ENCODE measurements around the gene DDX47. TPM values are rescaled to one million over a fixed set of nuclear protein-coding genes. Genes with fewer than 3 reads are reported as not detected.
A peak's percentile ranks its signal among the peaks of the same experiment; 100 is the strongest.

Gene DDX47
- total RNA-seq, 2 experiments from 2014 or later: 56.3 to 60.8 TPM

DNA sequence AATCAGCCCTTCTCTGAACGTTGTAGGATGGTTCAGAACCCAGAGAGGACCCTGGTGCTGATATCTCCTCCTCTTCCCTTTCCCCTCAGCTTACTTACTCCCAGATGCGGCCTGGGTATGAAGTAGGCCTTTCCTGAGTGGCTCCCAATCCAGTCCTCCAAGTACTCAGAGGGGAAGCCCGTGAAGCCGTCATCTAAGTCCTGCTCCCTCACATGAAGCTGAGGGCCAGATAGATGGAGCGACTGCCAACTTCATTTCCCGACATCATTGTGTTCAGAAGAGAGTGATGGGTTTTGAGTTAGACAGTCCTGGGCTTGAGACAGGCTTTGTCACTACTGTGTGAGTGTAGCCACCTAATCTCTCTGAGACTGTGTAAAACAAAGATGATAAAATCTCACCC lies 25.0 kb upstream of the DDX47 start:
- H3K27me3 Mint-ChIP-seq: no peaks in the 10 kb centered on the region
- no peaks in the 10 kb centered on the region for H3K9me3 Mint-ChIP-seq
- peak overlapping the region; percentile 82 for H3K4me3 Mint-ChIP-seq
- H3K27ac Mint-ChIP-seq: peak overlapping the region; percentile 28
- no peak for DNase-seq
- no peak for ATAC-seq (ENCODE audit: low read depth)
- peaks cover 33% of the 10 kb centered on the region for H3K4me1 Mint-ChIP-seq
- POLR2A ChIA-PET: interaction anchor here (1.1 to 3.6 kb wide), 5 partner anchors 15 to 62 kb away, joined by 3 to 24 read pairs (median 10); partner anchors contain the start of gene DDX47
- H3K36me3 Mint-ChIP-seq: no peaks in the 10 kb centered on the region

DNA sequence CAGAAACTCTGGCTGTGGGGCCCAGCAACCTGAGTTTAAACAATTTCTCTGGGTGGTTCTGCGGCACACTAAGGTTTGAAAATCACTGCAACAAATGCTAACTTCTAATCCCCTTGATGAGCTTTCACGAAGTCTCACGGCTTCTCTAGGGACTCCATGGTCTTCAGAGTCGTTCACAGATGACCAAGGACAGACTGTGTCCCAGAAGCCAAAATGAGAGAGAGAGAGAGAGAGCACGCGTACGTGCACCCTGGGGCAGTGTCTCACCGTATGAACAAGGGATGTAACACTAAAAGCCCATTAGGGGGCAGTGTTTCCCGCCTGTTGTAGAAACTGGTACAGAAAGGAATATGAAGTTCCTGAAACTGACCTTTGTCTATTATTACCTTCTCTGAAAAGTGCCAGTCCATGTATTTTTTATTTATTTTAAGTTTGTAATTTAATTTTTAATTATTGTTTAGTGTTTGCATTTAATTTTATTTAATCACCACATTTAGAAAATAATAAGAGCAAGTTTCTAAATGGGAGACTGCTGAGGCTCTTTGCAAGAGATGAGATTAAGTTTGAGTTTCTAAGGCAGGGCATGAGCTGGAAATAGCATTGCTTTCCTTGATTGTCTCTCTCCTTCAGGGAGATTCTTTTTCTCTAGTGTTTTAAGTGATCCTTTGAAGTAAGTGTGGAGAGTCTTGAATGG lies 24.3 kb upstream of the DDX47 start:
- Mint-ChIP-seq H3K9me3 (no peaks in the 10 kb centered on the region), H3K36me3 (no peaks in the 10 kb centered on the region), H3K27me3 (no peaks in the 10 kb centered on the region), H3K4me3 (peak overlapping the region; percentile 82), H3K27ac (peak overlapping the region; percentile 74), H3K4me1 (peaks cover 33% of the 10 kb centered on the region)
- ATAC-seq (ENCODE audit: low read depth) (peak; percentile 64), DNase-seq (no peak)
- POLR2A ChIA-PET: interaction anchor here (1.4 to 3.6 kb wide), 4 partner anchors 15 to 58 kb away, joined by 3 to 24 read pairs (median 14); partner anchors contain the start of gene DDX47

DNA sequence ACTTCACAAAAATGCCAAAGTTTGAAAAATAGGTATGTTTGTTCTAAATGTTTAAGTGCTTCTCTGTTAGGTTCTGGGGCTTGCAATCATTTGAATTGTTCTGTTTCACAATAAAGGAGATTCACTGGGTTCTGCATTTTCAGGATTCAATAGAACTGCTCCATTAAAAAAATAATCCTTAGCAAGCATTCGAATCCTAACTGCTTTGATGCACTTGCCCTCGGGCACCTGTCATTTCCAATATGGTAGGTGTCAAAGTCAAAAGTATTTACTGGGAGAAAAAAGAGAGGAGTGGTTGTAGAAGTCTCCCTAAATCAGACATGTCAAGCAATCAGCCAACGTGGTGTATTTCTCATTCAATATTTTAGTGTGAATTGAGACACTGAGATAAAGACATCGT lies 22.2 kb upstream of the DDX47 start:
- POLR2A ChIA-PET: no interaction called here
- DNase-seq: no peak
- no peaks in the 10 kb centered on the region for H3K36me3 Mint-ChIP-seq
- no peaks in the 10 kb centered on the region for H3K9me3 Mint-ChIP-seq
- H3K4me1 Mint-ChIP-seq: peaks cover 18% of the 10 kb centered on the region
- no peak overlapping the region for H3K27ac Mint-ChIP-seq
- H3K4me3 Mint-ChIP-seq: no peak overlapping the region
- ATAC-seq (ENCODE audit: low read depth): no peak
- H3K27me3 Mint-ChIP-seq: no peaks in the 10 kb centered on the region

DNA sequence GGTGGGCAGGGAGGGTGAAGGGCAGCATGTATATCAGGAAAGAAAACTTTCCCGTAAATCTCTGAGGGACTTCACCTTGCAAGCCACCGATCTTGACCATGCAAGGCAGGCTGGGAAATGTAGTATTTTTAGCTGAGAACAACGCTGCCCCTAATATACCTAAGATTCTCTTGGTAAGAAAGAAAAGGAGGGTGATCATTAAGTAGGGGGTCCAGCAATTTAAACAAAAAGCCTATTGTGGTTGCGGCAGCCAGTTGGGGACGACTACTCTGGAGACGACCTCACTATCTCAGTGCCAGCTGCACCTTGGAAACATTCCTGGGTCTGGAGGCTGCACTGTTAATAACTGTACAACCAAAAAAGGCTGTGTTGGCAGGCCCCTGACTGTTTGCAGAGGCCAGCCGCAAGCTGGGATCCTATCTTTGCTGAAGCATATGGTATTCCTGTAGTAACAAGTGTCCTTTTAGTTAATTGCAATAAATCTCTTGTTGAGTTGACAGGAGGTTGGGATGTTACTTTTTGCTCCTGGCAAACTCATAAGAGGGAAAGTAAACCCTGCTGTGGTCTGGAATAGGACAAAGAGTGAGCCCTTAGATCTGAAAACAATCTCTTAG lies 21.3 kb upstream of the DDX47 start:
- H3K27ac Mint-ChIP-seq: no peak overlapping the region
- POLR2A ChIA-PET: interaction anchor here (2.2 kb wide), 1 partner anchor 11 kb away, joined by 8 read pairs; no protein-coding TSS in a partner anchor

DNA sequence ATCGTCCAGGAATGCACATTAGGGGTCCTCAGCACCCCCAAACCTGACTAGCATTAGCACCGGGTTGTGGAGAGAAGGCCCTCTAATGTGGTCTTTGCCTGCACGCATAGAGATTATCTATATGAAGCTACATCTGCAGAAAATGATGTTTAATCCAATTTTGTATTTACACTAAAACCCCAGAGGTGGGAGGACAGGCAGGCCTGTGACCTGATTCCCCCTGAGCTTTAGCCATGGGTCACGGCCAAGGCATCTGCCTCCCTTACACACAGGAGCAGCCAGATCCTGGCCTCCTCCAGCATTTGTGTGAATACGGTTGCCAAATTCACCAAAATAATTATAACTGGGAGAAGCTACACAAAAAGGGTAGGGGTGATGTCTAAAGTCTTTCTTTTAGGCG lies 20.7 kb upstream of the DDX47 start:
- peaks cover 2% of the 10 kb centered on the region for H3K36me3 Mint-ChIP-seq
- H3K4me3 Mint-ChIP-seq: no peak overlapping the region
- POLR2A ChIA-PET: interaction anchor here (0.9 to 2.2 kb wide), 2 partner anchors 11 to 13 kb away, joined by 3 to 8 read pairs; no protein-coding TSS in a partner anchor
- DNase-seq: no peak
- ATAC-seq (ENCODE audit: low read depth): no peak
- H3K27ac Mint-ChIP-seq: no peak overlapping the region
- peaks cover 14% of the 10 kb centered on the region for H3K4me1 Mint-ChIP-seq
- no peaks in the 10 kb centered on the region for H3K9me3 Mint-ChIP-seq
- H3K27me3 Mint-ChIP-seq: no peaks in the 10 kb centered on the region

More for the DNA sequence above, 21.3 kb upstream of the DDX47 start:
- no peaks in the 10 kb centered on the region for H3K27me3 Mint-ChIP-seq
- H3K9me3 Mint-ChIP-seq: no peaks in the 10 kb centered on the region
- no peaks in the 10 kb centered on the region for H3K36me3 Mint-ChIP-seq
- H3K4me3 Mint-ChIP-seq: no peak overlapping the region
- no peak for DNase-seq
- peaks cover 16% of the 10 kb centered on the region for H3K4me1 Mint-ChIP-seq
- ATAC-seq (ENCODE audit: low read depth): no peak

DNA sequence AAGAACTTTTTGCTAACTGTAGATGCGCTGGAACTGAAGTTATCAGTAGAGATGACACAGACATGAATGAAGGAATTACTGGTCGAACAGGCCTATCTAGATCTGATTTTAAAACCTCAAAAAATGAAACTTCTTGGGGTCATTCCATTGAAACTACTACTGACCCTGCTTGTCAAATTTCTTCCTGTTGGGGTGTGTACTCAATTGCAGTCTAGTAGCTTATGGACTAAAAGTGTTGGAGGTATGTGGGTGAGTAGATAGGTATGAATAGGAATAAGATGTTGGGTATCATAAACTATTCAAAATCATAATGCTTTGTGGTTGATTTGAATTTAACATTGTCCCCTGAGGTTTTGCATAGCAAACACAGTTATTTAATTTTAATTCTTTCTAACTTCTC lies 18.5 kb upstream of the DDX47 start:
- Mint-ChIP-seq H3K27me3 (peaks cover 3% of the 10 kb centered on the region), H3K4me1 (peaks cover 12% of the 10 kb centered on the region), H3K4me3 (no peak overlapping the region)

DNA sequence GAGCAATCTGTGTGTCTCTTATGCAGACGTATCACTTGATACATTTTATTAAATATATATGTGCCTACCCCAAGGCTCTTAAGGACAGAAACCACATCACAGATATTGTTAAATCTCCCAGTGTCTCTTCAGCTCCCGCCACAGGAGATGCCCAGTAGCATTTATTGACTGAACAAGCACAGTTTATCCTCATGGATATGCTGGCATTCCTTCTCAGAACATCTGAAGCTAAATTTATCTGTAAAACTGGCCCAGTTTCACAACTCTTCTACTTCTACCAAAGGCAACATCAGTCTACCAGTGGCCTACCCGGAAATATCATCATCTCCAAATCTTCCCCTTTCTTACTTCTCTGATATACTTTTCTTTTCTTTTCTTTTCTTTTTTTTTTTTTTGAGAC lies 17.0 kb upstream of the DDX47 start:
- H3K27me3 Mint-ChIP-seq: peaks cover 3% of the 10 kb centered on the region
- DNase-seq: no peak
- H3K36me3 Mint-ChIP-seq: peaks cover 12% of the 10 kb centered on the region
- no peak overlapping the region for H3K4me3 Mint-ChIP-seq
- POLR2A ChIA-PET: no interaction called here
- H3K4me1 Mint-ChIP-seq: peaks cover 16% of the 10 kb centered on the region
- H3K27ac Mint-ChIP-seq: no peak overlapping the region
- no peak for ATAC-seq (ENCODE audit: low read depth)
- H3K9me3 Mint-ChIP-seq: peaks cover 5% of the 10 kb centered on the region

More for the DNA sequence above, 18.5 kb upstream of the DDX47 start:
- ATAC-seq (ENCODE audit: low read depth) (no peak), DNase-seq (no peak)
- Mint-ChIP-seq H3K9me3 (peaks cover 3% of the 10 kb centered on the region), H3K36me3 (peaks cover 11% of the 10 kb centered on the region), H3K27ac (no peak overlapping the region)
- POLR2A ChIA-PET: interaction anchor here (1.0 kb wide), 1 partner anchor 12 kb away, joined by 4 read pairs; no protein-coding TSS in a partner anchor

DNA sequence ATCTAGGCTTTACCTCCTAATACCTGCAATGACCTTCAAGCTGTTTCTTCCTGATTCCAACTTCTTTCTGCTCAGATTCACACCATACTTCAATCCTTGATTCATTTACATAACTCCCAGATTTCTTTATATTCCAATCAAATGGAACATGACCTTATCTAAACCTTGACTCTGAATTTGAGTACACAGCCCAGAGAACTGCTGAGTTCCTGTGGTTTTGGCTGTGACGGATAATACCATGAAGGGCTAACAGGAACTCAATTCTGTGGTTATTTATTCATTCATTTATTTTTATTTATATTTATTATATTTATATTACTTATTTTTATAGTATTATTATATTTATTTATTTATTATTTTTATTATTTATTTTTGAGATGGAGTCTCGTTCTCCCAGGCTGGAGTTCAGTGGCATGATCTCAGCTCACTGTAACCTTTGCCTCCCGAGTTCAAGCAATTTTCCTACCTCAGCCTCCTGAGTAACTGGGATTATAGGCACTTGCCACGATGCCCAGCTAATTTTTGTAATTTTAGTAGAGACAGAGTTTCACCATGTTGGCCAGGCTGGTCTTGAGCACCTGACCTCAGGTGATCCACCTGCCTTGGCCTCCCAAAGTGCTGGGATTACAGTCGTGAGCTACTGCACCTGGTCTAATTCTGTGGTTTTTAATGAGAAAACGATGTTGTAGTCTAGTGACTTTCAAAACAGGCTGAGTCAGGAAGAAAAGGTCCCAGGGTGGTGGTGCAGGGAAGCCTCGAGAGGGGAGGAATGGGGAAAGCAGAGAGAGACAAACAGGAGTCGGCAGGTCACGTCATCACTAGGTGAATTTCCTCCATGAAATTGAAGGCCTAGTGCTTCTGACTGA lies 16.0 kb upstream of the DDX47 start:
- Mint-ChIP-seq H3K27me3 (peaks cover 3% of the 10 kb centered on the region), H3K27ac (peak overlapping the region; percentile 37)

DNA sequence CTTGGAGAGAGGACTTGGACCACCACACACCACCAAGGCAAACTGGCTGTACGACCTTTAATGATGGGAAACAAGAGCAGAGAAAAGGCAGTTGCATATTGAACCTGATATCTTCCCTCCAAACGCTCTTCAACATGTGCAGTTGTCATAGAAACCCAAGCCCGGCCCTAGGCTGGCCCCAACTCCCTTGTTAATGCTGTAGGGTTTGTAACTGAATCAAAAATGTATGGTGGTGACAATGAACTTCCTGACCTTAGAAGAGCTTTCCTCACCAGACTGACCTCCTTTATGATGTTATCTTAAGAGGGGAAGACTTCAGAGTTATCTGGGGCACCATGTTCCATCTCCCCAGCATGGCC lies 15.4 kb upstream of the DDX47 start:
- DNase-seq (no peak), ATAC-seq (ENCODE audit: low read depth) (no peak)
- Mint-ChIP-seq H3K27me3 (peaks cover 3% of the 10 kb centered on the region), H3K36me3 (peaks cover 18% of the 10 kb centered on the region), H3K4me1 (peaks cover 25% of the 10 kb centered on the region), H3K4me3 (no peak overlapping the region), H3K27ac (no peak overlapping the region), H3K9me3 (peaks cover 7% of the 10 kb centered on the region)
- POLR2A ChIA-PET: no interaction called here

More for the DNA sequence above, 16.0 kb upstream of the DDX47 start:
- H3K9me3 Mint-ChIP-seq: peaks cover 6% of the 10 kb centered on the region
- DNase-seq (no peak), ATAC-seq (ENCODE audit: low read depth) (no peak)
- no peak overlapping the region for H3K4me3 Mint-ChIP-seq
- POLR2A ChIA-PET: no interaction called here
- peaks cover 15% of the 10 kb centered on the region for H3K36me3 Mint-ChIP-seq
- peaks cover 21% of the 10 kb centered on the region for H3K4me1 Mint-ChIP-seq

DNA sequence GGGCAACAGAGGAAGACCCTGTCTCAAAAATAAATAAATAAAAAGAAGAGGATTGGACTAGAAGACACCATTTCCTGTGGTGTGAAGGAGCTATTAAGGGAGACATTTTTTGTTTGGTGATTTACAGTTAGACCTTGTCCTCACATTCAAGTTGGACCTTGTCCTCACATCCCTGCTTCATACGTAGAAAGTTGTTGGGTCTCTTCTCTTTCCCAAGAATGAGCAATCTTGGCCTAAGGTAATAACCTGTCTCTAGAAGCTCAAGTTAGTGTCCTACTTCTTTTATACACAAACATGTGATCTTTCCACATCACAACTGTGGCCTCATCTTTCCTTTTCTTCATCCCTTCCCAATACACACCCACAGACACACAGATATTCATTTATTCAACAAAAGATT lies 14.7 kb upstream of the DDX47 start:
- H3K27me3 Mint-ChIP-seq: peaks cover 3% of the 10 kb centered on the region
- H3K4me1 Mint-ChIP-seq: peaks cover 31% of the 10 kb centered on the region
- no peak overlapping the region for H3K27ac Mint-ChIP-seq
- no peak overlapping the region for H3K4me3 Mint-ChIP-seq
- H3K36me3 Mint-ChIP-seq: peaks cover 19% of the 10 kb centered on the region
- peaks cover 7% of the 10 kb centered on the region for H3K9me3 Mint-ChIP-seq
- ATAC-seq (ENCODE audit: low read depth) (no peak), DNase-seq (no peak)
- POLR2A ChIA-PET: interaction anchor here (1.6 kb wide), 1 partner anchor 15 kb away, joined by 5 read pairs; the partner anchor contains the start of gene DDX47

DNA sequence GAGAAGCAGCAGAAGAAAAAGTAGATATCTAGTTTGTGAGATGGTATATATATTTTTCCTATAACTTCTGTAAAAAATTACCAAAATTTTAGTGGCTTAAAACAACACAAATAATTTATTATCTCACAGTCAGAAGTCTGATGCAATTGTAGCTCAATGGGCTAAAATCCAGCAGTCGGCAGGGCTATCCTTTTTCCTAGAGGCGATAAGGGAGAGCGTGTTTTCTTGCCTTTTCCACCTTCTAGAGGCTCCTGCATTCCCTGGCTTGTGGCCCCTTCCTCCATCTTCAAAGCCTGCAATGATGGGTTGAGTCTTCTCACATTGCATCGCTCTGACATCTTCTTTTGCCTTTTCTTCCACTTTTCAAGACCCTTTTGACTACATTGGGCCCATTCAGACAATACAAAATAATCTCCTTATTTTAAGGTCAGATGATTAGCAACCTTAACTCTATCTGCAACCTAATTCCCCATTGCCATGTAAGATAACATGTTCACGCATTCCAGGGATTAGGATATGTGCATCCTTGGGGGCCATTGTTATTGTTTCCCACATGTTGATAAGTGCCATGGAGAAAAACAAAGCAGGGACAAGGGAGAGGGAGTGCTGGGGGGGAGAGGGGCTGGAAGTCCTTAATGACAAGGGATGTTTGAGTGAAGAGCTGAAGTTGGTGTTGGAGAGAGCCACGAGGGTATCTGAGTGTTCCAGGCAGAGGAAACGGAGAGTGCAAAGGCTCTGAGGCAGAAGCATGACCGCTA lies 13.8 kb upstream of the DDX47 start:
- Mint-ChIP-seq H3K36me3 (peaks cover 19% of the 10 kb centered on the region), H3K9me3 (peaks cover 7% of the 10 kb centered on the region), H3K27me3 (peaks cover 3% of the 10 kb centered on the region), H3K27ac (no peak overlapping the region), H3K4me3 (no peak overlapping the region), H3K4me1 (peaks cover 38% of the 10 kb centered on the region)
- DNase-seq (no peak), ATAC-seq (ENCODE audit: low read depth) (no peak)
- POLR2A ChIA-PET: interaction anchor here (0.6 to 1.6 kb wide), 2 partner anchors 14 to 77 kb away, joined by 4 to 5 read pairs; partner anchors contain the start of gene DDX47

DNA sequence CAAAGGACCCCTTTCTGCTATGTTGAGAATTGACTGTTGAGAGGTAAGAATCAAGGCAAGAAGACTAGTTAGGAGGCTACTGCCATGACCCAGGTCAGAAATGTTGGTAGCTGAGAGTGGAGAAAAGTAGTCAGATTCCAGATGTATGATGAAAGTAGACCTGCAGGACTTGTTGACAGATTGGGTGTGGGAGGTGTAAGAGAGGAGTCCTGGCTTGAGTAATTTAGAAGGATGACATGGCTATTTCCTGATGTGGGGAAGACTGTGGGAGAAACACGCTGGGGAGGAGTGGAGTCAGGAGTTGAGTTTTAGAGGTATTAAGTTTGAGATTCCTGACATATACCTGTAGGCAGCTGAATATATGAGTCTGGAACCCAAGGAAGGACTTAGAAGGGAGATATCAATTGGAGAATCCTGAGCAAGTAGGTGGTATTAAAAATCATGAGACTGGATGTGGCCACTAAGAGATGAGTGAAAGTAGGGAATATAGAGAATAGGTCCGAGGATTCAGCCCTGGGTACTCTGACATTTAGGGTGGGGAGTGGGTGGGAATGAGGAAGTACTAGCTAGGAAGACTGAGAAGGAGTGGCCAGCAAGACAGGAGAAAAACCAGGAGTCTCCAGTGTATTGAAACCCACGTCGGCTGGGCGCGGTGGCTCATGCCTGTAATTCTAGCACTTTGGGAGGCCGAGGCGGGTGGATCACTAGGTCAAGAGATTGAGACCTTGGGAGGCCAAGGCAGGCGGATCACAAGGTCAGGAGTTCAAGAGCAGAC lies 12.6 kb upstream of the DDX47 start:
- Mint-ChIP-seq H3K9me3 (peaks cover 7% of the 10 kb centered on the region), H3K4me3 (no peak overlapping the region), H3K27me3 (peaks cover 3% of the 10 kb centered on the region), H3K27ac (peak overlapping the region; percentile 28), H3K36me3 (peaks cover 19% of the 10 kb centered on the region), H3K4me1 (peaks cover 45% of the 10 kb centered on the region)
- no peak for ATAC-seq (ENCODE audit: low read depth)
- POLR2A ChIA-PET: interaction anchor here (0.6 to 0.7 kb wide), 2 partner anchors 76 to 78 kb away, joined by 3 to 4 read pairs; no protein-coding TSS in a partner anchor
- DNase-seq: no peak

All from activated naive CD8-positive, alpha-beta T cell treated with anti-CD3 and anti-CD28 coated beads, Interleukin-2, amount 10 ng/mL, durations not matched to agents 7 days and 5 days (primary cell).